ENCODE data around the gene SYNE1. TPM values are rescaled to one million over a fixed set of nuclear protein-coding genes. Genes with fewer than 3 reads are reported as not detected.
A peak's percentile ranks its signal among the peaks of the same experiment; 100 is the strongest.
"Not testable (repeated sequence)": the region's sequence is repeated elsewhere in the genome, so short reads cannot be mapped to it uniquely, and the experiment has no call there.

The SYNE1 gene
- total RNA-seq, 2 experiments from 2014 or later, result 133 to 140 TPM

DNA sequence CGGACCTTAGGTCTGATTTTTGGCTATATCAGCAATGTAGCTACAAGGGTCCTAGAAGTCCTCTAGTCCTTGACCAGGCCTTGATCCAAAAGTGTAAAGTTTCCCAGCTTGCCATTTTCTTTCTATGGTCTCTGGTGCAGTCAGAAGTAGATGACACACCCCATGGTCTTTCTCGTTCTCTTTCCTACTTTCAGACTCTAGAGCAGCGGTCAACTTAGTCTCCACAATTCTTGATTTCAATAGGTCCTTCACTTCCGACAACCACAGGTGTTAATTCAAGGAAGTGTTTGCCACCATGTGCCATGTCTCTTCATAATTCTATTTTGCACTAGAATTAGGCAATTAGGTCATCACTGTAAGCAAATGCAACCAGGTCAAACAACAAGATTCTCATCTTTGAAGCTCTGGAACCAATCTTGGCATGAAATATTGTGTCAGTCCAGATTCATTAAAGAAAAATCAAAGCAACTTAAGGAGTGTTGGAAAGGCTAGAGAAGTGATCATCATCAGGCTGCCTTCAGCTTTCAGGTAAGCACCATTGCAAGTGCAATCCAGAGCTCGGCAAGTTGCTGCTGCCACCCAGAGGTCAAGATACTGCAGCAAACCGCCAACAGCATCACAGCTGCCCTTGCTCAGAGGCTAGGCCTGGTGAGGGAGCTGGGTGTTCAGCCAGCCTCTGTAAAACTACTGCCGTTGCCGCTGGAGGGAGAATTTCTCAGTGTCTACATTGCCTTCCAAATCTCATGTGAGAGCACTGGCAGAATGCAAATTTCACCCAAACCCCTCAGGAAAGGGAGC lies 5.6 kb upstream of the SYNE1 start:
- peaks cover 17% of the 10 kb centered on the region for H3K27me3 Mint-ChIP-seq
- no peak for DNase-seq
- H3K27ac Mint-ChIP-seq, result no peak overlapping the region
- no peaks in the 10 kb centered on the region for H3K9me3 Mint-ChIP-seq
- H3K36me3 Mint-ChIP-seq, result no peaks in the 10 kb centered on the region
- POLR2A ChIA-PET, result no interaction called here
- H3K4me3 Mint-ChIP-seq, result no peak overlapping the region
- ATAC-seq (ENCODE audit: low read depth), result no peak
- H3K4me1 Mint-ChIP-seq, result no peaks in the 10 kb centered on the region

DNA sequence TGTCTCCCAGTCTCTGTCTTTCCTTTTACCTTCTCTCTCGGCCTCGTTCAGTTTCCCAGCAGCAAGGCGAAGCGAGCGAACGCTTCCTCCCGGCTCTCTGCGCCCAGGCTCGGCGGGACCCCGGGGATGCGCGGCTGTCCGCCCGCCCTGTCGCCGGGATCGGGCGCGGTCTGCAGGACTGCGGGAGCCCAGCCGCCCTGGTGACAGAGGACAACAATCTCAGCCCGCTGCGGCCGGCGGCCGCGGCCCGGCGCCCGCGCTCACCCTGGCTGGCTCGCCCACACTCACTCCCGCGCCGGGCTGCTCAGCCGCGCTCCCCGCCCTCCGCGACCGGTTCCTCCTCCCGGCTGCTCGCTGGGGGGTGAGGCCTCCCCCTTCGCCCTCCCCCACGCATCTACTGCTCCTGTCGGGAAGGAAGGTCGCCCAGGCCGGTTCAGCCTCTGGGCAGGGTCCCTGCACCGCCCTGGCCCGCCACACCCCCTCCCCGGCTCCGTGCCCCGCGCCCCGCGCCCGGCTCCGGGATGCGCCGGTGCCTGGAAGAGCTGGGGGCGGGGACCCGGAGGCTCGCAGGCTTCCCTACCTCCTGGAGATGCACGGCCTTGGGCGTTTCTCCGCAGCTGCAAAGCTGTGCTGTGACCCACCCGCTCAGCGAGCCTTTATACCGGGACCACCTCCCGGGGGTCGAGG lies 410 bp downstream of the SYNE1 start:
- ATAC-seq (ENCODE audit: low read depth) (peak; percentile 26), DNase-seq (peak; percentile 28)
- POLR2A ChIA-PET, result no interaction called here
- Mint-ChIP-seq H3K27ac (no peak overlapping the region), H3K4me3 (peak overlapping the region; percentile 62), H3K4me1 (peaks cover 7% of the 10 kb centered on the region), H3K27me3 (peaks cover 46% of the 10 kb centered on the region), H3K36me3 (peaks cover 1% of the 10 kb centered on the region), H3K9me3 (no peaks in the 10 kb centered on the region)

DNA sequence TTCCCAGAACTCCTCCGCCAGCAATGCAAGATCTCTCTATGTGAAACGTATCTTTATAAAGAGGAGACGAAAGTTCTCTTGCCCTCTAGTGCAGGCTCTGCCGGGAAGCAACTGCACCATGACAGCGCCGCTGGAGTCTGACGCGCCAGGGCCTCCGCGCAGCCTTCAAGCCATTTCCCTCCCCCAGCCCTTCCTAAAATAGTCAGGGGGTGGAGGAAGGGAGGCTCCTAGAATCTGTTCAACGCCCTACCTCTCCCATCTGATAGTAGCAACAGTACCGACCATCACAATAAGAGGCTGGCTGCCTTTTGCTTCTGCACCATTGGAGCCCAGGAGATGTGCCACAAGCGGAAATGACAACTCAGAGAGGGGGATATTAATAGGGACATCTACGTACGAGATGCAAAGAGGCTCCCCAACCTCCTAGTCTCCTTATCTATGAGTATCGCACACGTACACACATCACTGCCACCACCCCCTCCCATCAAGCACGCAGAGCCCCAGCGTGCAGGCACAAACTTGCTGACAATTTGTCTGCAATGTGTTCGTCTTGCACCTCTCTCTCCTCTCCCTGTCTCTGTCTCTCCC lies 1.0 kb downstream of the SYNE1 start:
- POLR2A ChIA-PET, result no interaction called here
- Mint-ChIP-seq H3K4me1 (peaks cover 7% of the 10 kb centered on the region), H3K4me3 (peak overlapping the region; percentile 62), H3K27ac (no peak overlapping the region), H3K36me3 (peaks cover 1% of the 10 kb centered on the region), H3K27me3 (peaks cover 46% of the 10 kb centered on the region), H3K9me3 (no peaks in the 10 kb centered on the region)
- no peak for ATAC-seq (ENCODE audit: low read depth)
- DNase-seq, result no peak

DNA sequence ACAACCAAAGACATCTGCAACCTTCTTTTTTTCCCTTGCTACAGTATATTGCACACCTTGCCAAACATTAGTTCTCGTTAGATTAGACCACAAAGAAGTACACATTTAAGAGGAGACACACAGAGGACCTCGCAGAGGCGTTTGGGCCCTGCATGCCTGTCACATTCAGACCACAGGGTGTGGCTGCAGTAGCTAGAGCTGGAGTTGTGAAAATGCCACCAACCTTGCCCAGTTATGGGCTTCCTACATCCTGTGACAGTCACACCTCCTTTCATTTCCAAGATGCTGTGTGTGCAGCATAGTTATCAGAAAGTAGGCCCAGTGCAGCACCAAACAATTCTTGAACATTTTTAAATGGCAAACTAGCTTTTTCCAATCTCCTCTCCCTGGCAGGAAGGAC lies 2.4 kb downstream of the SYNE1 start:
- Mint-ChIP-seq H3K4me3 (no peak overlapping the region), H3K36me3 (peaks cover 1% of the 10 kb centered on the region), H3K27ac (no peak overlapping the region), H3K9me3 (no peaks in the 10 kb centered on the region), H3K27me3 (peaks cover 44% of the 10 kb centered on the region), H3K4me1 (peaks cover 7% of the 10 kb centered on the region)
- no peak for DNase-seq
- ATAC-seq (ENCODE audit: low read depth), result no peak
- POLR2A ChIA-PET, result no interaction called here

DNA sequence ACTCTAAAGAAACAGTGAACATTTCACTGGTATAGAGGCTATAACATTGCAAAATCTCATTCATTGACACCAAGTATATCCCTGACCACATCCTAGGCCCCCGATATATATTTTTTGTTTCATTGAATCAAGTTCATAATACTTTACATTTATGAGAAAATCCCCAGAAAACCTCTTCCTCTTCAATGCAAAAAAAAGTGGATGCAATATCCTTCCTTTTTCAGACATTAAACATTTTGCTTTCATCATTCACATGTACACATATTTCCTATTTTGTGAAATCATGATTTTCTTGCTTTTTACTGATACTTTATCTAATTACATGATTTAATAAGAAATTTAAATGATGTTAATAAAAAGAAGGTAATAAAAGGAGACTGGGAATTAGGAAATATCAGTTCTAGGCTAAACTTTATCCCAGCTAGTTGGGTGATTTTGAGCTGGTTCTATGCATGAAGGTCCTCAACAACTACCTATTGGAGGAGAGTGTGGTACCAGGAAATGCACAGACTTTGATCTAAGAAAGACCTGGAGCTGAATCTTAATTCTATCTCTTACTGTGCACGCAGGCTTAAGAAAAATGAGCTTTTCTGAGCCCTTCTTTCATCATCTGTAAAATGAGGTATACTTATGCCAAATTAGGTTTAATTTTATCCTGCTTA lies 4.9 kb downstream of the SYNE1 start:
- Mint-ChIP-seq H3K9me3 (no peaks in the 10 kb centered on the region), H3K27ac (no peak overlapping the region), H3K4me3 (no peak overlapping the region), H3K27me3 (peaks cover 27% of the 10 kb centered on the region), H3K36me3 (peaks cover 1% of the 10 kb centered on the region), H3K4me1 (peaks cover 7% of the 10 kb centered on the region)
- POLR2A ChIA-PET, result no interaction called here
- DNase-seq (no peak), ATAC-seq (ENCODE audit: low read depth) (no peak)

DNA sequence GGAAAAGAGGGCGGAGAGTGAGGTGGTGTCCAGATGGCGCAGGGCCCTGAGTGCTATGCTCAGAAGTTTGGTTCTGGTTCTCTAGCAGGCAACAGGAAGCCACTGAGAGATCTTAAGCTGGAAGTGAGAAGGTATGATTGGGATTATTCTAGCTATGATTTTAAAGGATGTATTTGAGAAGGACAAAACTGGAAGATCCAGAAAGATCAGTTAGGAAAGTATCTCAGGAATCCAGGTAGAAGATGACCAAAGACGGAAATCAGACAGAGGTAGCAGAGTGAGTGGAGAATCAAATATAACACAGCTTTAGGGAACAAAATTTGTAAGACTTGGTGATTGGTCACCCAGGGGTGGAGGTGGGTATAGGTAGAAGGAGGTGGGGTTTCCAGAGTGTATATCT lies 5.8 kb downstream of the SYNE1 start:
- Mint-ChIP-seq H3K27ac (no peak overlapping the region), H3K4me3 (no peak overlapping the region), H3K36me3 (peaks cover 1% of the 10 kb centered on the region), H3K27me3 (peaks cover 22% of the 10 kb centered on the region), H3K9me3 (no peaks in the 10 kb centered on the region), H3K4me1 (peaks cover 6% of the 10 kb centered on the region)
- ATAC-seq (ENCODE audit: low read depth) (no peak), DNase-seq (no peak)
- POLR2A ChIA-PET, result no interaction called here

DNA sequence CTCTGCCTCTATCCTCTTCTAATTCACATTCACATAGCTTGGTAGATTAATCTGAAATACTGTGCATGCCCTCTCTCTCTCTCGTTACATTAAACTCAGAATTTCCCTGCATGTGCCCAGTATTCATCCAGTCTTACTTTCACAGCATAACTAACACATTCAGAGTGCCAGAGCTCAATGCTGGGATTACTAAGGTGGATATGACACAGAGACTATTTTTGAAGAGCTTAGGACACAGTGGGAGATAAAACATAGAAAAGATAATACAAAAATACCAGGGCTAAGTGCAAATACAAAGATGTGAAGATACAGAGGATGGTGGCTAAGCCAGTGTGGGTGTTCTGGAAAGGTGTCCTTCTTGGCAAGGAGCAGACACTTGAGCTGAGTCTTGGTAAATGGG lies 6.3 kb downstream of the SYNE1 start:
- H3K36me3 Mint-ChIP-seq, result no peaks in the 10 kb centered on the region
- H3K9me3 Mint-ChIP-seq, result no peaks in the 10 kb centered on the region
- no peak overlapping the region for H3K27ac Mint-ChIP-seq
- POLR2A ChIA-PET, result no interaction called here
- peaks cover under 1% of the 10 kb centered on the region for H3K4me1 Mint-ChIP-seq
- DNase-seq (no peak), ATAC-seq (ENCODE audit: low read depth) (no peak)
- H3K27me3 Mint-ChIP-seq, result peaks cover 17% of the 10 kb centered on the region
- no peak overlapping the region for H3K4me3 Mint-ChIP-seq

DNA sequence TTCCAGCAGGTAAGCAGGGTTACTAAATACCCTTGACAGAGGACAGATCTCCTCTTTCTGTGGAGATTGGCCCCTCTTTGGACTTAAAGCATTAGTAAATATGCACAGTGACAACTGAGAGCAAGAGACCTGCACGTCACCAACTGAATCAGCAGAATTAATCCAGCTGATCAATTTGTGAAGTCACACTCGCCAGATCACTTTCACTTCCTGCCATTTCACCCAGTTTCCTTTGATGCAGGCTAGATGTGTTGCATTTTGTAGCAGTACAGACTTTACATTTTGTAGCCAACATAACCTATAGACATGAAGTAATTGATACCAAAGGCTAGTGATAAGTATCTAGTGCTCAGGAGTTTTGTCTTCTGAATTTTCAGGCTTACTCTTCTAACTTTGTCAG lies 11.9 kb downstream of the SYNE1 start:
- Mint-ChIP-seq H3K9me3 (no peaks in the 10 kb centered on the region), H3K27me3 (peaks cover 5% of the 10 kb centered on the region), H3K4me3 (no peak overlapping the region), H3K4me1 (no peaks in the 10 kb centered on the region), H3K36me3 (no peaks in the 10 kb centered on the region), H3K27ac (no peak overlapping the region)
- no peak for DNase-seq
- POLR2A ChIA-PET, result no interaction called here
- ATAC-seq (ENCODE audit: low read depth), result no peak

DNA sequence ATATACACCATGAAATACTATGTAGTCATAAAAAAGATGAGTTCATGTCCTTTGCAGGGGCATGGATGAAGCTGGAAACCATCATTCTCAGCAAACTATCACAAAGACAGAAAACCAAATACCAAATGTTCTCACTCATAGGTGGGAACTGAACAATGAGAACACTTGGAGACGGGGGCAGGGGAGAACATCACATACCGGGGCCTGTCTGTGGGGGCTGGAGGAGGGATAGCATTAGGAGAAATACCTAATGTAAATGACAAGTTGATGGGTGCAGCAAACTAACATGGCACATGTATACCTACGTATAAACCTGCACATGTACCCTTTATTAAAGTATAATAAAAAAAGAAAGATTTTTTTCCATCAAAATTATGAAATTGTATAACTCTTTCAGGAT lies 22.4 kb downstream of the SYNE1 start:
- POLR2A ChIA-PET; H3K4me1 Mint-ChIP-seq; DNase-seq; H3K27ac Mint-ChIP-seq; H3K4me3 Mint-ChIP-seq; ATAC-seq (ENCODE audit: low read depth); H3K36me3 Mint-ChIP-seq; H3K9me3 Mint-ChIP-seq; H3K27me3 Mint-ChIP-seq: not testable (repeated sequence)

DNA sequence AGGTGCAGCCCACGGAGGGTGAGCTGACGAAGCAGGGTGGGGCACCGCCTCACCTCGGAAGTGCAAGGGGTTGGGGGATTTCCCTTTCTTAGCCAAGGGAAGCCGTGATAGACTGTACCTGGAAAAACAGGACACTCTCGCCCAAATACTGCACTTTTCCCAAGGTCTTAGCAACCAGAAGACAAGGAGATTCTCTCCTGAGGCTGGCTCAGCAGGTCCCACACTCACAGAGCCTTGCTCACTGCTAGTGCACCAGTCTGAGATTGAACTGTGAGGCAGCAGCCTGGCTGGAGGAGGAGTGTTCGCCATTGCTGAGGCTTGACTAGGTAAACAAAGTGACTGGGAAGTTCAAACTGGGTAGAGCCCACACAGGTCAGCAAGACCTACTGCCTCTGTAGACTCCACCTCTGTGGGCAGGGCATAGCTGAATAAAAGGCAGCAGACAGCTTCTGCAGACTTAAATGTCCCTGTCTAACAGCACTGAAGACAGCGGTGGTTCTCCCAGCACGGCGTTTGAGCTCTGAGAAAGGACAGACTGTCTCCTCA lies 28.0 kb downstream of the SYNE1 start:
- Mint-ChIP-seq H3K36me3 (no peaks in the 10 kb centered on the region), H3K9me3 (no peaks in the 10 kb centered on the region), H3K27me3 (no peaks in the 10 kb centered on the region), H3K4me1 (no peaks in the 10 kb centered on the region), H3K27ac (no peak overlapping the region), H3K4me3 (no peak overlapping the region)
- no peak for DNase-seq
- no peak for ATAC-seq (ENCODE audit: low read depth)
- POLR2A ChIA-PET, result no interaction called here

DNA sequence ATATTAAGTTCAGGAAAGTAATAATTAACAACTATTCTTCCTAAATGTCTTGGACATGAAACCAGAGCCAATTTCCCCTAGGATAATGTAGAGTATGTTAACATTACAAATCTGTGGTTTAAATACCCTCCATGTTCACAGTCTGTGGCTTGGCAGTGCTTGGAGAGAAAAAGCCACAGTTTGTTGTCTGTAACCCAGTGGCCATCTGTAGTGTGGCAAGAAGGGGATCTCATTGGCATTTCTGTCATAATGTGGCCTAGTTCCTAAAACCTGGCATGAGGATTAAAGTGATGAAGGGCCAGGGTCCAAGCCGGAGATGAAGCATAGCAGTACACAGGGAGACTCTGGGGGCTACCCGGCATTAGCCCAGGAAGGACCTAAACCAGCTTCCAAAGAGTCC lies 31.2 kb downstream of the SYNE1 start:
- no peak for DNase-seq
- Mint-ChIP-seq H3K36me3 (no peaks in the 10 kb centered on the region), H3K9me3 (no peaks in the 10 kb centered on the region), H3K27ac (no peak overlapping the region), H3K4me3 (no peak overlapping the region), H3K4me1 (no peaks in the 10 kb centered on the region), H3K27me3 (peaks cover 2% of the 10 kb centered on the region)
- ATAC-seq (ENCODE audit: low read depth), result no peak
- POLR2A ChIA-PET, result no interaction called here

DNA sequence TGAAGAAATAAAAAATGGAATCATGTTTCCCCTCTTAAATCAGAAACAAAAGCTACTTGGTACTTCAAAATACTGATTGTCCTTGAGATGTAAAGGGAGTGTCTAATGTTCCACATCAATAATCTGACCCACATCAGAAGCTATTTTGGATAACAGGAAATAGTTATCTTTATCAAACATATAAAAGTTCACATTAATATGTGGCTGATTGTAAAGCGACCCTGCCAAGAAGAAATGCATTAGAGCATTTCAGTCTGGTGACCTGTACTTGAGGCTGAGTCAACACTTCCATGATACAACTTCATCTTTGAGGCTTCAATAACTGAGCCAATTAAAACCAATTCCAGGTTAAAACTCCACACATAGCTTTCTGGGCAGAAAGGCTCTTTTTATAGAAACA lies 31.8 kb downstream of the SYNE1 start:
- H3K9me3 Mint-ChIP-seq, result no peaks in the 10 kb centered on the region
- H3K27me3 Mint-ChIP-seq, result peaks cover 2% of the 10 kb centered on the region
- no peak overlapping the region for H3K4me3 Mint-ChIP-seq
- no peaks in the 10 kb centered on the region for H3K4me1 Mint-ChIP-seq
- H3K36me3 Mint-ChIP-seq, result no peaks in the 10 kb centered on the region
- POLR2A ChIA-PET, result no interaction called here
- ATAC-seq (ENCODE audit: low read depth) (no peak), DNase-seq (no peak)
- H3K27ac Mint-ChIP-seq, result no peak overlapping the region

DNA sequence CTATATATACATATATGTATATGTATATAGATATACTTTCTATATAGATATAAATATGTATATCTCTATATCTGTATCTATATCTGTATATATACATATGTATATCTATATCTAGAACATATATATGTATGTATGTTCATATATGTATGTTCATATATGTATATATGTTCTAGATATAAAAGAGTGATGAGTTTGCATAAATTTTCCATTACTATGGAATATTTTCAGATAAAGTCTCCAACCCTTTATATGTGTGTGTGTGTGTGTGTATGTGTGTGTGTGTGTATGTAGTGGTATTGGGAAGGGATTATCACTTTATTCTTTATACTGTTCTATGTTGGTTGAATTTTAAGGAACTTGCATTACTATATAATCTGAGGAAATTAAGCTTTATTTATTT lies 33.3 kb downstream of the SYNE1 start:
- no peak for DNase-seq
- no peak overlapping the region for H3K27ac Mint-ChIP-seq
- H3K4me3 Mint-ChIP-seq, result no peak overlapping the region
- no peaks in the 10 kb centered on the region for H3K9me3 Mint-ChIP-seq
- H3K36me3 Mint-ChIP-seq, result no peaks in the 10 kb centered on the region
- H3K4me1 Mint-ChIP-seq, result no peaks in the 10 kb centered on the region
- no peak for ATAC-seq (ENCODE audit: low read depth)
- peaks cover 2% of the 10 kb centered on the region for H3K27me3 Mint-ChIP-seq
- POLR2A ChIA-PET, result no interaction called here

Measured in activated naive CD8-positive, alpha-beta T cell treated with anti-CD3 and anti-CD28 coated beads, Interleukin-2, amount 10 ng/mL, durations not matched to agents 7 days and 5 days (primary cell).